Kidney epithelial cell (primary cell): ENCODE data around the gene CTRB2. TPM values are rescaled to one million over a fixed set of nuclear protein-coding genes. Genes with fewer than 3 reads are reported as not detected.

Source experiments
- DNase-seq: peaks from one replicate; pipeline ENCODE4 v3.0.0-alpha.2; 2010; ENCODE audit warnings: low read depth
- H3K27me3 ChIP-seq: 2 replicates; pipeline ENCODE4 v1.6.0; 2011; ENCODE audit warnings: low read length; ENCODE audit not compliant: control insufficient read depth, insufficient read depth
- H3K36me3 ChIP-seq: 2 replicates; pipeline ENCODE4 v1.5.1; 2011; ENCODE audit warnings: low read length; ENCODE audit not compliant: control insufficient read depth, insufficient read depth
- H3K4me3 ChIP-seq: 2 replicates; pipeline ENCODE4 v1.5.1; 2011; ENCODE audit warnings: low read depth, mild to moderate bottlenecking, control low read depth, low read length
- CTCF ChIP-seq: IDR thresholded peaks from 2 replicates; pipeline ENCODE4 v1.5.1; 2011; ENCODE audit warnings: mild to moderate bottlenecking, moderate library complexity, low read length, control low read depth, inconsistent platforms; ENCODE audit not compliant: insufficient read depth, poor library complexity, severe bottlenecking
- total RNA-seq: library from RNA; depleted of rRNA; stranded (reverse); fragments of >200 nt; gene quantifications from 2 replicates; pipeline ENCODE4 v1.2.3, GENCODE V29; 2015

Gene CTRB2
- total RNA-seq, 1 donor from 2014 or later, result not detected

GRCh38 chr16:75204410-75204758 is 2.6 kb downstream of the CTRB2 start:
- no peak for DNase-seq
- Histone ChIP-seq H3K27me3 (no peaks in the 10 kb centered on the region), H3K4me3 (no peak overlapping the region), H3K36me3 (no peaks in the 10 kb centered on the region)
- TF ChIP-seq CTCF, result no peak

GRCh38 chr16:75203667-75204409 is 3.1 kb downstream of the CTRB2 start:
- DNase-seq, result no peak
- TF ChIP-seq CTCF, result no peak
- H3K27me3 ChIP-seq, result no peaks in the 10 kb centered on the region
- H3K36me3 ChIP-seq, result no peaks in the 10 kb centered on the region
- H3K4me3 ChIP-seq, result no peak overlapping the region

DNA sequence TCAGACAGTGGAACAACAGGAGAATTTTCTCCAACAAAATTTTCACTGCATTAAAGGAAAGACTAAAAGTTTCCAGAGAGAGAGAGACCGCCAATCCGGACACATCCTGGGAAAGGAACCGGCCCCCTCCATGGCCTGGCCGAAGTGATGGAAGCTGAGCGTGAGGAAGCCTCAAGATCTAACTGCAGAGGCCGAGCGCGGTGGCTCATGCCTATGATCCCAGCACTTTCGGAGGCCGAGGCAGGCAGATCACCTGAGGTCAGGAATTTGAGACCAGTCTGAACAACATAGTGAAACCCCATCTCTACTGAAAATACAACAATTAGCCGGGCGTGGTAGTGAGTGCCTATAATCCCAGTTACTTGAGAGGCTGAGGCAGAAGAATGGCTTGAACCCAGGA is 3.9 kb downstream of the CTRB2 start:
- Histone ChIP-seq H3K27me3 (peaks cover under 1% of the 10 kb centered on the region), H3K4me3 (no peak overlapping the region), H3K36me3 (no peaks in the 10 kb centered on the region)
- no peak for DNase-seq
- no peak for TF ChIP-seq CTCF

- no peak for DNase-seq
- H3K4me3 ChIP-seq, result no peak overlapping the region
- TF ChIP-seq CTCF, result no peak
- no peaks in the 10 kb centered on the region for H3K36me3 ChIP-seq
- H3K27me3 ChIP-seq, result peaks cover 7% of the 10 kb centered on the region
Observed at GRCh38 chr16:75202069-75202590, 4.8 kb downstream of the CTRB2 start.

- no peak overlapping the region for H3K4me3 ChIP-seq
- H3K36me3 ChIP-seq, result no peaks in the 10 kb centered on the region
- peaks cover 16% of the 10 kb centered on the region for H3K27me3 ChIP-seq
- DNase-seq, result no peak
- TF ChIP-seq CTCF, result no peak
Observed at GRCh38 chr16:75198135-75198600, 8.8 kb downstream of the CTRB2 start.
